GM15510 (cell line): ENCODE measurements around the gene DMBT1.

Experiments used
- POLR2A ChIP-seq: IDR thresholded peaks from 3 replicates; pipeline ENCODE4 v1.6.1; 2011; ENCODE audit warnings: borderline replicate concordance; ENCODE audit not compliant: insufficient read length; ENCODE audit errors: extremely low read depth

The DMBT1 gene

DNA sequence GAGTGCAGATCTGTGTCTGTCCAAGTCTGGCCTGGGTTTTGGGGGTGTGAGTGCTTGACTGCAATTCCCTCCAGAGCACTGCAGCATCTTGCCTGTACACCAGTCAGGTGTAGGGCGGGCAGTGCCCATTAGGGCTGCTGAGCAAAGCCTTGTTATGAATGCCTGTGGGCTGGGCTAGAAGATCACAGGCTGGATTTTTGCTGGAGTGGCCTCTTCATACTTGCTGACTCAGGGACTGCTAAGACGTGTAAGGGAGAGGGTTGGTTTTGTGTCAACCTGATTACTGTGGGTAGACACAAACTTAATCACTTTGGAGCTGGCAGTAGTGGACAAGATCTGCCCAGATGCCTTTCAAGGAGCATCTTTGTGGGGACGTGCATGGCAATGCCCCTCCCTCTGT lies 29.6 kb downstream of the DMBT1 start:
- TF ChIP-seq POLR2A = no peak

DNA sequence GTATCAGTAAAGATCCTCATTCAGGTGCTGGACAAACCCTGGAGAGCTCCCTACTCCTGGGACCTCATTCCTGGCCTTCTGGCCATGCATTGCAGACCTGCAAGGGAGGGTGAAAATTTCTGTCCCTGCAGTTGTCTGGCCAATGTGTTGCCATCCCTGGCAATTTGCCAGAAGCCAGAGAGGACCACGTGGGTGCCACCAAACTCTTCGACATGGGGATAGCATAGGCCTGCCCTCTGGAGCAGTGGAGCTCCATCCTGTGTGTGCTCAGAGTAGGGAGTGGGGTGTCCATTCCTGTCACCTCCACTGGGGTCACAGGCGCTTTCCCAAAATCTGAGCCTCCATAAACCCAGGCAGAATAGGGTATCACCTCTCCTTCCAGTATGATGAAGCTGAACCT lies 31.2 kb downstream of the DMBT1 start:
- no peak for TF ChIP-seq POLR2A

DNA sequence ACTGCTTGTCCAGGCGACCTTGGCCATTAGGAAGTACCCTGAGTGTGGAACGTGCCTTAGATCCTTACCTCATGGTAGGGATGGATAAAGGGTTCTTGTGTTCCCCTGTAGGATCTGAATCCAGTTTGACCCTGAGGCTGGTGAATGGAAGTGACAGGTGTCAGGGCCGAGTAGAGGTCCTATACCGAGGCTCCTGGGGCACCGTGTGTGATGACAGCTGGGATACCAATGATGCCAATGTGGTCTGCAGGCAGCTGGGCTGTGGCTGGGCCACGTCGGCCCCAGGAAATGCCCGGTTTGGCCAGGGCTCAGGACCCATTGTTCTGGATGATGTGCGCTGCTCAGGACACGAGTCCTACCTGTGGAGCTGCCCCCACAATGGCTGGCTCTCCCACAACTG lies 31.6 kb downstream of the DMBT1 start:
- TF ChIP-seq POLR2A = no peak

DNA sequence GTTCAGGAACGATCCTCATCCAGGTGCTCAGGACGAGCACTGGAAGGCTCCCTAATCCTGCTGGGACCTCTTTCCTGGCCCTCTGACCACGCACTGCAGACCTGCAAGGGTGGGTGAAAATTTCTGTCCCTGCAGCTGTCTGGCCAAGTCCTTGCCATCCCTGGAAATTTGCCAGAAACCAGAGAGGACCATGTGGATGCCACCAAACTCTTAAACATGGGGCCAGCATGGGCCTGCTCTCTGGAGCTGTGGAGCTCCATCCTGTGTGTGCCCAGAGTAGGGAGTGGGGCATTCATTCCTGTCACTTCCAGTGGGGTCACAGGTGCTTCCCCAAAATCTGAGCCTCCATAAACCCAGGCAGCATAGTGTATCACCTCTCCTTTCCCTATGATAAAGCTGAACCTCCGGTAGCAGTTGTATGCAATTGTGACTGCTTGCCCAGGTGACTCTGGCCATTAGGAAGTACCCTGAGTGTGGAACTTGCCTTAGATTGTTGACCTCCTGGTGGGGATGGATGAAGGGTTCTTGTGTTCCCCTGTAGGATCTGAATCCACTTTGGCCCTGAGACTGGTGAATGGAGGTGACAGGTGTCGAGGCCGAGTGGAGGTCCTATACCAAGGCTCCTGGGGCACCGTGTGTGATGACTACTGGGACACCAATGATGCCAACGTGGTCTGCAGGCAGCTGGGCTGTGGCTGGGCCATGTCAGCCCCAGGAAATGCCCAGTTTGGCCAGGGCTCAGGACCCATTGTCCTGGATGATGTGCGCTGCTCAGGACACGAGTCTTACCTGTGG lies 57.1 kb downstream of the DMBT1 start:
- TF ChIP-seq POLR2A = no peak

DNA sequence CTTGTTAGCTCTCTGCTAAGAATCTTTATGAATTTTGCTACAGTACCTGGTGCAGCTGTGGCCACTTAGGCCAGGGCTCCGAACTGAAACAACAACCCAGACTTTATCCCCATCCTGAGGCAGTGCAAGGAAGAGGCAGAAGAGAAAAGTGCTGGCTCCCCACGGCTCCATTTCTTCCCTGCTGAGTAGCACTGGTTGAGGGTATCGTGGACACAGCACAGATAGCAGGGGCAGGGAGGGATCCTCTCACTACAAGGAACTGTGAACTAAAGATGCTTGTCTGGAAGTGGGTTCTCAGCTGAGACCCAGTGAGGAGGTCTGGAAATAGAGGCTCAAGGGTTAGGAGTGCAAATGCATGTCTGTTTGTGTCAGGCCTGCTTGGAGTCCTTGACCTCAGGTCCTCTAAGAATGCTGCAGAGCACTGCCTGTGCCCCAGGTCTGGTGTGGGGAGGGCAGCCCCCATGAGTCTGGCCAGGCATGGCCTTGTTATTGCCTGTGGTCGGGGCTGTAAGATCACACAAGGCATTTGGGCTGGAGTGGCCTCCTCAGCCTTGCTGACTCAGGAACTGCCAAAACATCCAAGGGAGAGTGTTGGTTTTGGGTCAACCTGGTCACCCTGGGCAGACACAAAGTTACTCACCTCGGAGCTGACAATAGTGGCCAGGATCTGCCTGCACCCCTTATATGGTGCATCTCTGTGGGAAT lies 58.1 kb downstream of the DMBT1 start:
- no peak for TF ChIP-seq POLR2A

DNA sequence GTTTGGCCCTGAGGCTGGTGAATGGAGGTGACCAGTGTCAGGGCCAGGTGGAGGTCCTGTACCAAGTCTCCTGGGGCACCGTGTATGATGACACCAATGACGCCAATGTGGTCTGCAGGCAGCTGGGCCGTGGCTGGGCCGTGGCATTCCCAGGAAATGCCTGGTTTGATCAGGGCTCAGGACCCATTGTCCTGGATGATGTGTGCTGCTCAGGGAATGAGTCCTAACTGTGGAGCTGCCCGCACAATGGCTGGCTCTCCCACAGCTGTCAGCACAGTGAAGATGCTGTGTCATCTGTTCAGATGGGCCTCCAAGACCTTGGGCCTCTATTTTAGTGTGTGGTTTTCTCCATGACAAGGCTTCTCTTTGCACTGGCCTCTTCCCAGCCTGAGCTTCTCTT lies 64.0 kb downstream of the DMBT1 start:
- no peak for TF ChIP-seq POLR2A

DNA sequence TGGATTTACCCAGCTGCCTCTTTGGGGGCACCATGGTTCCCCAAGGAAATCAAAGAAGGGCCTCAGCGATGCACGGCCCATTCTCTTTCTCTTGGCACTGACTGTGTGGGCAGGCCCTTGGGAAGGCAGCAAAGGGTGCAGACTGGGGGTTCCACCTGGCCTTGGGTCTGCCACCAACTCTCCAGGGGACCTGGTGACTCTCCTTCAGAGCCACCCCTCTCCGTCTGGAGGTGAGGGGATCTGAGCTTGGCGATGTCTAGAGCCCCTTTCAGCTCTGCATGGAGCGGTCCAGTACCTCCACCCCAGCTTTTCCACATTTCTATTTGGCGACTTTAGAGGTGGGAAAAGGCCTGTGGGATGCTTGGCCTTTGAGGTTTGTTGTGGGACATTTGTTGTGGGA lies 70.0 kb downstream of the DMBT1 start:
- TF ChIP-seq POLR2A = no peak

DNA sequence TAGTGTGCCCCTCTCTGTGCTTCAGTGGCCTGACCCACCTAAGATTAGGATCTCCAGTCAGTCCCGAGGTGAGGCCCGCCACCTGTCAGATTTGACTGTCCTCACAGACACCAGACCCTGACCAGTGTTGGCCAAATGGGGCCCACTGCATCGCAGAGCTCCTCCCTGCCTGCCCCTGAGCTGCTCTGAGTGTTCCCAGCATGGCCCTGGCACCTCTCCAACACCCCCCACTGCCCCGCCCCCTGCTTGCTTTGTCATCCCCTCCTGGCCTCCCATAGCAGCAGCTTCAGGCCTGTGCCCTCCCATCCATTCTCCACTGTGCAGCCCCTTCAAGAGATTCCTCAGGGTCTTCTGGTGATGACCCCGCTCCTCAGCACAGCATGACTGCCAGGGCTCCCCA lies 71.5 kb downstream of the DMBT1 start:
- TF ChIP-seq POLR2A = no peak

DNA sequence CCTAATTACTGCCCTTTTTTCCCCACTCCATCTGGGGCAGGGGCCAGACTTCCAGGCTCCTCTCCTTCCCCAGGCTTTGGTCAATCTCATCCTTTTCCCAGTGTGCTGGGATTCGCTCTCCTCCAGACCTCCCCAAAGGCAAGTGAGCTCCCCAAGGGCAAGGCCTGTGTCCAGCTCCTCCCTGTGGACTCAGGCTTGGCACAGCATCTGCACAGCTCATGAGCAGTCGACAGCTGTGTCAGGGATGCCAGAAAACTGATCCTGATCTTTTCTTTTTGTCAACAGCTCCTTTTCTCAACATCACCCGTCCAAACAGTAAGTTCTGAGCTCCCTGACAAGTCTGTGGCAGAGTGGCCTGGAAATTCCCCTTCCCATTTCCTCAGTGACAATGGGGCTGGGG lies 72.0 kb downstream of the DMBT1 start:
- TF ChIP-seq POLR2A = no peak

DNA sequence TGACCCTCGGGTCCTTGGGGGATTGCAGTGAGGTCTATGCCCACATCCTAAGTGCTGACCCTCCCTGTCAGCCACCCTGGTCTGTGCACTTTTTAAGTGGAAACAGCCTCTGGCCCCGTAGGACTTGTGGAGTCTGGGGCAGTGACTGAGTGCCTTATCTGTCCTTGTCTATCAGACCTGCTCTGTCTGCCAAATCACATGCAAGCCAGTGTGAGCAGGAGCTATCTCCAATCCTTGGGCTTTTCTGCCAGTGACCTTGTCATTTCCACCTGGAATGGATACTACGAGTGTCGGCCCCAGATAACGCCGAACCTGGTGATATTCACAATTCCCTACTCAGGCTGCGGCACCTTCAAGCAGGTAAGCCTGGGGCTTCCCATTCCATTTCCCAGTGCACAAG lies 76.4 kb downstream of the DMBT1 start:
- TF ChIP-seq POLR2A = no peak

DNA sequence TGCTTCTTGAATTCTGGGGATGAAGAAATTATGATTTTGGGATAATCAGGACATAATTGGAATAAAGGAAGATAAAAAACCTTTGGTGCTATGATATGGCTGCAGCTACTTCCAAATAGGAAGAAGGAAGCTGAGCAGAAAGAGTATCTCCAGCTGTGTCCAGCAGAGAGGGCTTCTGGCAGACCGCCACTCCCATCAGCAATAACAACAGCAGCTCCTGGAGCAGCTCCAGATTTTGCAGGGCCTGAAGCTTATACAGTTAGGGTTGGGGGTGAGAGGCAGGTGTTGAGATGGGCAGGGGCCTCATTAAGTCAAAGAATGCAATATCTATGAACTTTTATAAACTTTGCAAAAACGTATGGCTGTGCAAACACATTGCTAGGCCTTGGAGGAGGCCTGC lies 76.8 kb downstream of the DMBT1 start:
- no peak for TF ChIP-seq POLR2A

DNA sequence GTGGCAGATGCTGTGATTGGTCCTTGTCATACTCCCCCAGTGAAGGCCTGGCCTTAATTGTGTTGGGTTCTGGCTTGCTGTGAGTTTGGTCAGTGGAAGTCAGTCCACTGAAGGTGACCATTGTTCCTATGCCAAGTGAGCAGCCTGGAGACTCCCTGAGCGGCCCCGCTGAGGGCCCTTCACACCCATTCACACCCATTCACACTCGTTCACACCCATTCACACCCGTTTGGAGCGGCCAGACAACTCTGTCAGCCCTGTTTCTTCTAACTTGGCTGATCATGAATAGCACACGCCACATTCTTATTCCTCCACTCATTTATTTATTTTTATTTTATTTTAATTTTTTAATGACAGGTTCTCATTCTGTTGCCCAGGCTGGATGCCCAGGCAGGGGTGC lies 77.6 kb downstream of the DMBT1 start:
- no peak for TF ChIP-seq POLR2A

DNA sequence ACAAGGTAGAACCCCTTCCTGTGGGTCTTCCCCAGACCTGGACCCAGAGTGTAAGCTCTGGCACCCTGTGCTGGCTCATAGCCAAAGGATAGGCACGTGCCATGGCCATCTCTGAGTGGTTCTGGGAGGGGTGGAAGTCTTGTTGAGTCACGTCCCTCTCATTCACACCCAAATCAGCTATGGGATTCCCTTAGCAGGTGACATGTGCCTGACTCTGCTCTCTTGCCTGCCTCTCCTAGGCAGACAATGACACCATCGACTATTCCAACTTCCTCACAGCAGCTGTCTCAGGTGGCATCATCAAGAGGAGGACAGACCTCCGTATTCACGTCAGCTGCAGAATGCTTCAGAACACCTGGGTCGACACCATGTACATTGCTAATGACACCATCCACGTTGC lies 79.2 kb downstream of the DMBT1 start:
- TF ChIP-seq POLR2A = no peak

DNA sequence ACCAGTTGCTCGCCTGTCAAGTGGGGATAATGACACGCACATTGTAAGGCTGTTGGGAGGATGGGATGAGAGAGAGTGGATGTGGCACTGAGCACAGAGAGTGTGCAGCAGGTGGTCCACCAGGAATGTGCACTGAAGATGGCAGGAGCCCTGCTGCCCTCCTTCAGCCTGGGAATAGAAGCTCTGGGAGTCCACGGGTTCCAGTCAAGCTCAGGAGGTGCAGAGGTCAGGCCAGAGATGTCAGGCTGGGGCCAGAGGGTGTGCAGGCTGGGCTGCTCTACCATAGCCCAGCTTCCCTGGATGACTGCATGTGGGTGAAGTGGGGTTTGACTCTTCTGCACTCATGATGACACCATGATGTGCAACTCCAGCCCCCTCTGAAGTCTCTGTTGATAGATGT lies 80.4 kb downstream of the DMBT1 start:
- no peak for TF ChIP-seq POLR2A

DNA sequence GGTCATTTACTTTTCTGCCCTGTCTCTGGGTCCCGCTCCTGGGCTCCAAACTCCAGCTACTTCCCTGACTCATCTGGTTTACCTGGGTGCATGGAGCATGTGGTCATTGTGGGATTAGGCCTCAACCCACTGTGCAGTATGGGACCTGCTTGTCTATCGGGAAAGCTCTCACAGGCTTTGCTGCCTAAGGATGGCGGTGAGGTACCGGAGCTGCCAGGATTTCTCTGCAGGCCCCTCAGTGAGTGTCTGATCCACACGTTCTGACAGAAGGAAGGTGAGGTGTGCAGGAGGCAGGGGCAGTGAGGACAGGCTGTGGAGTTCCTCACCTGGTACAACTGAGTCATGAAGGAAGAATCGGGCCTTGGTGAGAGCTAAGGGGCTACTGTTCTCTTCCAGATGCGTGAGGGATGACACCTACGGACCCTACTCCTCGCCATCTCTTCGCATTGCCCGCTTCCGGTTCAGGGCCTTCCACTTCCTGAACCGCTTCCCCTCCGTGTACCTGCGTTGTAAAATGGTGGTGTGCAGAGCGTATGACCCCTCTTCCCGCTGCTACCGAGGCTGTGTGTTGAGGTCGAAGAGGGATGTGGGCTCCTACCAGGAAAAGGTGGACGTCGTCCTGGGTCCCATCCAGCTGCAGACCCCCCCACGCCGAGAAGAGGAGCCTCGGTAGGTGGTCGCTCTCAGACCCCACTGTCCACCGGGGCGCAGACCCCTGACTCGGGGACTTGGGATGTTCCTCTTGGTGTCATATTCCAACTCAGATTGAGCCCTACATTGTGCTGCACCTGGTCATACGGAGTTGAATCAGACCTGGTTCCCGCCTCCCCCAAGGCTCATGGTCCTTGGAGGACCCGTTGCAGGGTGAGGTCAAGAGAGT lies 82.4 kb downstream of the DMBT1 start:
- TF ChIP-seq POLR2A = no peak
